Measurements from ENCODE around the gene CARMIL3.

Gene CARMIL3

DNA sequence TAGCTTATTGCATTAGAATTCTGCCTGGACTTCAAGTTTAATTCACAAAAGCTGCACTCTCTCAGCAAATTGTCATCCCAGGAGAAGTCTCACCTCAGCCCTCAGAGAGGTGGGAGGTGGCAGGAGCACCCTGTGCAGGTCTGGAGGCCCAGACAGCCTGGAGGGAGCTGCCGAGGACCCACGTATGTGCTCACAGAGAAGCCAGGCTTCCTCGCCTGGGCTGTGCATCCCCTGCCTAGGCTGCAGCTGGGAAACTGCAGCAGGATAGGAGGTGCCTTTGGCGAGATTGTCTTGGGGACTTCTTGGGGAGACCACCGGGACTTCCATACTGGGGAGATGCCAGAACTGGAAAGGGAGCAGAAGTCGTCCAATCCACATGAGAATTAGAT is 28.3 kb downstream of the CARMIL3 start:
- DNase-seq: no peak

DNA sequence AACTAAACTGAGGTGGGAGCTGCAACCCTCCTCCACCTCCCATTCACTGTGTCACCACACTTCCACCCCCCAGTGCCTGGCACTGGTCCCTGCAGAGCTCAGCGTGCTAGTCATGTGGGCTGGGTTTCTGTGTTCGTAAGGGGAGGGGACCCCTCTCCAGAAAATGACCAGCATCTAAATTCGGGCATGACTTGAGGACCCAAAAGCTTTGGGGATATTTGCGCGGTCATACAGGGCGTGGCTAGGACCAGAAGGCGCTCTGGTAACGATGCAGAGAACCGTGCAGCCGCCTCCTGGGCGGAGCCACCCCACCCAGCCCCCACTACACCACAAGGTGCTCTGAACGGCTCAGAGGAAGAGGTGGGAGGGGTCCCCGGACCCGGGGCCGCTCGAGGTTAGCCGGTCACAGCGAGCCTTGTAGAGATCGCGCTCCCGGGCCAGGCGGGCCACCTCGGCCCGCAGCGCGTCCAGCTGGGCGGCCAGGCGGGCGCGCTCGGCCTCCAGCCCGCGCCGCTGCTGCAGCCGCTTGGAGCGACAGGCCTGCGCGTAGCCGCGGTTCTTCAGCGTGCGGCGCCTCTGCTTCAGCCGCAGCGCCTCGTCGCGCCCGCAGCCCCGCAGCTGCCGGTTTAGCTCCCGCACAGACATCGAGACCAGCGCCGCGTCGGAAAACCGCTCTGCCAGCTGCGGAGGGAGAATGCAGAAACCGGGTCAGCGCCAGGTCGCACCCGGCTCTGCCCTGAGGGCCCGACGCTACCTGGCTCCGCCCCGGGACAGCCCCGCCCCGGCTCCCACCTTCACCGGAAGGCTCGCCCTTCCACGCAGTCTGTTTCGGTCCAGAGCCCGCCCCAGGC is 29.3 kb downstream of the CARMIL3 start:
- peak; percentile 65 for DNase-seq

DNA sequence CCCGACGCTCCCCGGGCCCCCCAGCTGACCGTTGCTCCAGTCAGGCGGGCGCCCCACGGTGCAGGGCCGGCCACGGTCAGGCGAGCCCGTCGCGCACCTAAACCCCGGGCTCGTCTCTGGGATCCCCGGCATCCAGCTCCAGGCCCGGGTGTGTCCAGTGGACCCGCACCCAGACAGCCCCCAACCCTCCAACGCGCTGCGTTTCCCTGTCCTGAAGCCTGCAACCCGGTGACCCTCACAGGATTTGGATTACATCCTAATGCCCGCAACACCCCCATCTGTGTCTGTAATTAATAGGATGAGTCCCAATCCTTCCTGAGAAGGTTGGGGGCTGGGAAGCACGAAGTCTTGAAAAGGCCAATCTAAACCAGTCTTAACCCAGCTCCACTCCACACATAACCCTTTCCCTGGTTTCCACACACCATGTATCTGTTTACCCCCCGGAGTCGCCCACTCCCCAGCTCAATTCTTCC is 30.0 kb downstream of the CARMIL3 start:
- no peak for DNase-seq

DNA sequence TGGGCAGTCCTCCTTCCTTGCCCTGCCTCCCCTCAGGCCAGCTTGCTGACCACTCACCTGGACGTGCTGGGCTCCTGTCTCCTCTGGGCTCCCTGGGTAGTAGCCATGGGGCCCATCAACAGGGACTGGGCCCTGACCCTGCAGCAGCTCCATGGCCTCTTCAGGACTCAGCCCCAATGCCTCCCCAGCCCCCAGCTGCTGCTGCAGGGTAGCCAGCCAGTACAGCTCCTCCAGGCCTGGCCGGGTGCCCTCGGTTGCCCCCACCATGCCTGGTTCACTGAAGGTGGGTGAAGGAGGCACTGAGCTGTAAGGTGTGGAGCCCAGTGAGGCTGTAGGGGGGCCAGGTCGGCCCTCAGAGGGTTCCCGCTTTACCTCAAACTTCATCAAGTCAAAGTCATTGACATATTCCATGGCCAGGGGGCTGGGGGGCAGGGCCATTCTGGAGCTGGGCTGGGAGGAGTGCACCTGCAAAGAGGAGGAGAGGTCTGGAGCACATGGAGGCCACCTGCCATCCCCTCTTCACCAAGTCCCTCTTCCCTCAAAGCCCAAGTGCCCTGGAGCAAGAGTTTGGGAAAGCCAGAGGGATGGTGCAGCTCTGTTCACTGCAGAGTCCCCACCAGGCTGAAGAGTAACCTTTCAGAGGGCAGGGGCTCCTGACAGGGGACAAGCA is 30.7 kb downstream of the CARMIL3 start:
- DNase-seq: no peak

DNA sequence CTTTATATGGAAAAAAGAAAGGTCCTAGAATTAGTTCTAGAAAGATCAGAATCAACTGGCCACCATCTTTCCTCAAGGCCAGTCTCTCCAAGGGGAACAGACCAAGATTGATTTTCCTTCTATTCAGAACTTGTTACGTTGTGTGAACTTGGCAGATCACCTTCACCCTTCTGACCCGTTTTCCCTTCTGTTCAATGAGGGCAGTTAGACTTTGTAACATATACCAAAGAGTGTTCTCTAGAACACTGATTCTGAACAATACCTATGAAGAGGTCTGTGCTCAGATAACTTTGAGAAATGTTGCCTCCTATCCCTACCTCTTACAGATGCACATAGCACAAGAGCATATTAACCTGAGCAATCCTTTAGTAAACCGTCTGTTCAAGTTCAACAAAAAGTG is 31.7 kb downstream of the CARMIL3 start:
- DNase-seq: no peak

DNA sequence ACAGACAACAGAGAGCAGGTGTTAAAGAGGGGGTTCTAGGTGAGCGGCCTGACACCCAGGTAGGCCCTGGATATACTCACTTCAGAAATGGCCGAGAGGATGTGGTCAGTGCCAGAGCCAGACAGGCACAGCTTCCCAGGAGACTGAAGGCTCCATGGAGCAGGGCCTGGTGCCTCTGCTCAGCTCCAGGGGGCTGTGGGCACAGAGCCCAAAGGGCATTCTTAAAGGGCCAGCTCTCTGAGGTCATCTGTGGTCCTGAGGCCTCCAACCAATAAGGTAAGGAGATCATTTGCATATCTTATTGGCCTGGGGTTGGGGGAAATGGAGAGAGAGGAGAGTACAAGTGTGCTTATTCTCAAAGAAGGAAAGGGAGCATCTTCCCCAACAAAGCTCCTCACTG is 32.6 kb downstream of the CARMIL3 start:
- DNase-seq: no peak

DNA sequence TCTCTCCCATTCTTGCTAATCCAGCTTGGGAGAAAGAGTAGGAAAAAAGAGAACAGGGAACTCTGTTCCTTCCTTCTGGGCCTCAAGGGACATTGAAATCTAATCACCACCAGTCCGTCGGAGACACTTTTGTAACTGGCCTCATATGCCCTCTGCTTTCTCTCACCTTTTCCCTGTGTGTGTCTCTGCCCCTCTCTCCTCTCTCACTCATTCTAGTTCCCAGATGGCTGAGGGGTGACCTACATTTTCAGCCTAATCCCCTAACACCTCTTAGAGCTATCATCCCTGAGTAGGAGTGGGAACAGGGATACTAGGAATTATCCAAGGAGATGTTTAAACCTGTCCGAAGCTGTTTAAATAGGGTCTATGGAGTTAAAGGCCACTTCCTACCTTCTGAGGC is 33.4 kb downstream of the CARMIL3 start:
- DNase-seq: no peak

DNA sequence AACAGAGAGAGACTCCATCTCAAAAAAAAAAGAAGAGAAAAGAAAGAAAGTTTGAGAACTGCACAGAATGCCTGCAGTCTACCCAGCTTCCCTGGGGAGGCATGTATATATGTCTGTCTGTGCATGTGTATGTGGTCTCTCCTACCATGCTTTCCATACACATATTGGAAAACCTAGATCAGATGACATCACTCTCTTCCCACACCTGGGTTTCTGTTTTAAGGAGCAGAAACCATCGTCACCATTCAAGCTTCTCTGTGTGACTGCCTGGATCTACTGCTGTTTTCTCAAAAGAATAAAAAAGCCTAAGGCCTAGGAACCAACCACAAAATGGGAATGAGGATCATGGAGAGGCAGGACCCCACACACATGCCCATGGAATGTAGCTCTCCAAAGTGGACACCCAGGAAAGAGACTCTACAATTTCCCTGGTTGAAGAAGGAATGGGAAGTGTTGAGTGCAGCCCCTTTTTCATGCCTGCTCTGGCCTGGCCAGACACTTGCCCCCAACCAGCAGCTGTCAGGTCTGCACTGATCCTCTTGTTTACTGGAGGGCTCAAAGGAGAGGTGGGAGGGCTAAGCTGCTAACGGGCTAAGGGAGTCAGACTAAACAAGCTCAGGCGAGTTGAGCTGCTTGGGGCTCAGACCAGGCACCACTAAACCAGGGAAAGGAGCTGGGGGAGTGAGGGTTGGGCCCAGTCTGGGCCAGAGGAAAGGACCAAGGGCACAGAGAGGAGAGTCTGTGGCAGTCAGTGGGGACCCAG is 34.6 kb downstream of the CARMIL3 start:
- DNase-seq: no peak

DNA sequence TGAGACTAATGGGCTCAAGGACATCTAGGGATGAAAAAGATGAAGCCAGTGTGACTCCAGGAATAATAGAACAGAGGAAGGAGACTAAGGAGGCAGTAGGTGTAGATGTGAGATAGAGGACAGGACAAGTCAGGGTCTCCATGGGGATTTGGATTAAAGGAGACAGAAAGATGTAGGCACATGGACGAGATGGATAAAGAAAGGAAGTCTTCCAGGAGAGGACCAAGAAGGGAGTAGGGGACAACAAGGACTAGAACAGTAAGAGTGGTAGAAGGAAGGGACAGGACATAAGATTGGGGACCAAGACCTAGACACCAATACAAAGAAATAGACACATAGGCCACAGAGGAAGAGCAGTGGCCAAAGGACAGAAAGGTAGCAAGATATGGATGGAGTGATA is 35.2 kb downstream of the CARMIL3 start:
- DNase-seq: no peak

DNA sequence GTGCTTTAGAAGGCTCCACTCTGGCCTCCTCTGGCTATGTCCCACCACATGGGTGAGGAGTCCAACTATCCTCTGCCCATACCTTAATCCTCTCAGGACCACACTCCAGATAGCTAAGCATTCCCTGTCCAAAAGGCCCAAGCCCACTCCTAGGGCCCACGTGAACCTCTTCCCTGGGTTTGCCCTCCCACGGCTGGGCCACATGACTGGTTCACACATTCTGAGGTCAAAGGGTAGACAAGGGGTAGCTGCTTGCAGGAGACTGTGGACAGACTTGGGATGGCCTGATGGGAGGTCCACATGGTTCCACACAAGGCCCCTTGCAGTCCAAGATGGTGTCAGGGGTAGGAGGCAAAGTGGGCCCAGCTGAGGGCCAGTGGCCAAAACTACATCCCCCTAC is 36.3 kb downstream of the CARMIL3 start:
- no peak for DNase-seq

DNA sequence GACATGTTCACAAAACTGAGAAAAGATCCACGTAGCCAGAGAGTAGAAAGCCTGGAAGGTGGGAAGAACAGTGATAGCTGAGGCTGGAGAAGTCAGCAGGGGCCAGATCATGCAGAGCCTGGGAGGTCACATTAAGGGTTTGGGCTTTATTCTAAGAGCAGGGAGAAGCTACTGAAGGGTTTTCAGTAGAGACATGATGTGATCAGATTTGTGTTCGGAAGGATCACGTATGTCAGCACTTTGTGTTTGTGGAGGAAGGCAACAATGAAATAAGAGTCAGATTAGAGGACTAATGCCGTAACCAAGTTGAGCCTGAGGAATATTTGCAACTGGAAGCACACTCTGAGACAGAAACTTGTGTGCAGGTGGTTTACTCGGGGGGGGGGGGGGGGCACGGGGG is 38.1 kb downstream of the CARMIL3 start:
- DNase-seq: no peak

DNA sequence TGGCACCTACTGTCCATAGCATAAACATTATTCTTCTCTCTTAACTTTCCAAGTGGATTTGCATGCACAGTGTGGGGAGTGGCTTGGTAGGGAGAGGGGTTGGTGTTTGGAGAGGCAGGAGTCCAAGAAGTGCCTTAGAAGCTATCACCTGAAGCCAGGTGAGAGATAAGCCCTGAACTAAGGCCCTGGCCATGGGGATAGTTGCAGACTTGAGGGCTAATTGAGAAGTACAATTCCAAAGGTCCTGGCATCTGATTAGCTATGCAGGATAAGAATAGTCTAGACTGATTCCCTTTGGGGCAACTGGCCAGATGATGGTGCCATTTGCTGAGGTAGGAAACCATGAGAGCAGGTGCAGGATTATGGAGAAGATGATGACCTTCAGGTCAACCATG is 40.3 kb downstream of the CARMIL3 start:
- no peak for DNase-seq

DNA sequence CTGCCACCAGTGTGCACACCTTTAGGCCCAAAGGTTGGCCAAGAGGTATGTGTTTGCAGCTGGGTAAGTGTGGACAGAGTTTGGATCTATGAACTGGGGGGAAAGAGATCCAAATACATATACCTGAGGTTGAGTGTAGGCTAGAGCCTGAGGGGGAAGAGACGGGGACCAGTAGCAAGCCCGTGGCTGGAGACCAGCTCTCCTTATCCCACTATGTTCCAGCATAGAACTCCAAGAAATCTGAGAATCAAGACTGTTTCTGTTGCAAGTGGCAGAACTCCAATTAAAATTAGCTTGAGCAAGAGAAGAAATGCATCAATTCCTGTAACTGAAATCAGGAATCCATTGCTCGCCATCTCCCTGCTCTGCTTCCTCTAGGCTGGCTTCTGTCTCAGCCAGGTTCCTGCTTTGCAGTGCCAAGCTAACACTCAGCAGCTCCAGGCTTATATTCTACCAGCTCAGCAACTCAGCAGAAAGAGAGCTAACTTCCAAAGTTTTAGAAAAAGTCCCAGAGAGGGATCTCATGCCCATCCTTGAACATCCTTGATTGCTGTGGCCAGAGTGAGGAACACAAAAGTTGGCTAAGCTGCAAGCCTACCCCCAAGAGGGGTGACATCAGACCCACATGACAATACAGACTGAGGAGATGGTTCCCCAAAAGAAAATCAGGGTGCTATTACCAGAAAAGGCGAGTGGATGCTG is 40.8 kb downstream of the CARMIL3 start:
- DNase-seq: no peak

DNA sequence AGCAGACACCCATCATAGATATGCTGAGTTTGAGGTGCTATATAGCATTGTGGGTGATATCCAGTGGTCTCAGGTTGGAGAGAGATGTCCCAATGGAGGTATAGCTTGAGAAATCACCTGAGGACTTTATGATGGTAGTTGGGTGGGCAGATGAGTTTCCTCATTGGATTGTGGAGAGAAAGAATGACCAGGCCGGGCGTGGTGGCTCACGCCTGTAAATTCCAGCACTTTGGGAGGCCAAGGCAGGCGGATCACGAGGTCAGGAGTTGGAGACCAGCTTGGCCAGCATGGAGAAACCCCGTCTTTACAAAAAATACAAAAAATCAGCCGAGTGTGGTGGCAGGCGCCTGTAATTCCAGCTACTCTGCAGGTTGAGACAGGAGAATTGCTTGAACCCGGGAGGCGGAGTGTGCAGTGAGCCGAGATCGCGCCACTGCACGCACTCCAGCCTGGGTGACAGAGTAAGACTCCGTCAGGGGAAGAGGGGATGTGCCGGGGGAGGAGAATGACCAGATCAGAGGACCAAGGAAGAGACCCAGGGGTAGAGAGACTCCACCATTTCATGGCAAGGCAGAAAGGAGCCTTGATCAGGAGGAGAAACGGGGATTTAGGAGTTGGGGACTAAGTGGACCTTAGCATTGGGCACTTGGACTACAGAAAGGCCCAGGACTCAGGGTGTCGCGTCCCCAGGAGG is 41.5 kb downstream of the CARMIL3 start:
- DNase-seq: no peak

DNA sequence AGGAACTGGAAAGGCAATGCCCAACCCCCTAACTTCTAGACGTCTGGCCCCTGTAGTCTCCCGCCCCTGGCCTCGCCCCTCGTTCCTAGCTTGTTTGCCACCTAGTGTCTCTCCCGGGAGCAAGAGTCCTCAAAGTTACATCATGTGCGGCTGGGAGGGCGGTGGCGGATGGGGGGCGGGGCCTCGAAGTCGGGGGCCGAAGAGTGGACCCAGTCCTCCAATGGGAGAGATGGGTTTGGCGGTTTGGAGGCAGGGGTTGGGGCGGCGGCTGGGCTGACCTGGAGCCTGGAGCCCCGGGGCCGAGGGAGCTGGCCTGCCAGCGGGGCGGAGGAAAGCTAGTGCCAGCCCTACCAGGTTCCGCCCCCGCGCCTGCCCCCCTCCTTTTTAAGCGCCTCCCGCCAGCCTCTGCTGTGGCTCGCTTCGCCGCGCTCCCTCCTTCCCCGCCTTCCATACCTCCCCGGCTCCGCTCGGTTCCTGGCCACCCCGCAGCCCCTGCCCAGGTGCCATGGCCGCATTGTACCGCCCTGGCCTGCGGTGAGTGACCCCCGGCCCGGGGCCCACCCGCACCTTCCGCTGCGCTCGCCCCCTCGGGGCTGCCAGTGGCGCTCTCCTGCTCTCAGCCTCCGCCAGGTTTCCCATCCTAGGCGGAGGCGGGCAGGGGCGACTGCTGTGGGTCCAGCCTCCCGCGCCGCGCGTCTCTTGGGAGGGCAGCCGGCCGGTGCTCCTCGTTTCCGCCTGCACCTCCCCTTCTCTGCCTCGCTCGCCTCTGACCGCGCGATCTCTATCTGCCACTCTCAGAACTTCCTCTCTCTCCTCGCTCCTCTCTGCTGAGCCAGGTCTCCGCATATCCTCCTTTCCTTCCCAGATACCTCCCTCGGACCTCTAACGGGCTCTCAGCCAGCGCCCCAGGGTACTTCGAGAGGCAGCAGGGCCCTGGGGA is 42.4 kb downstream of the CARMIL3 start, which contains the start of gene PCK2:
Gene PCK2 (plus strand): TSS at position 411 of the 940 bp plus-strand sequence. CDS start 95 bp downstream, at position 506.
- peak; percentile 91 for DNase-seq

DNA sequence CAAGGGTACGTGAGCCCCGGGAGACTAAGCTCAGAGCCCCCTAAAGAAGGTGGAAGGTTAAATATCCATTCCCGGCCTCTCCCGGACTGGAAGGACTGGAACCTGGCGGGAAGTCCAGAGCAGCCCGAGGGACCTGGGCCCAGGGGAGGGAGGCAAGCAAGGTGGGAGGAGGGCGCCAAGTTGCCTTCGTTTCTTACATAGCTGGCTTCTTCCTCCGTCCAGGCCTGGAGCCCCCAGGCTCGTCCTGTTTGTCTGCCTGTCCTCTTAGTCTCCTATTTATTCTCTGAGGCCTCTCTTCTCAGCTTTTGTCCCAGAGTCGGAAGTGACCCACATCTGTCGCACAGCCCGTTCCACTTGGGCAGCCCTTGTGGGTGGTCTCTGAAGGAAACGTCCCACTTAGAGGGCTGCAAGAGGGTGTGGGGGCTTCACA is 43.0 kb downstream of the CARMIL3 start:
- DNase-seq: no peak

DNA sequence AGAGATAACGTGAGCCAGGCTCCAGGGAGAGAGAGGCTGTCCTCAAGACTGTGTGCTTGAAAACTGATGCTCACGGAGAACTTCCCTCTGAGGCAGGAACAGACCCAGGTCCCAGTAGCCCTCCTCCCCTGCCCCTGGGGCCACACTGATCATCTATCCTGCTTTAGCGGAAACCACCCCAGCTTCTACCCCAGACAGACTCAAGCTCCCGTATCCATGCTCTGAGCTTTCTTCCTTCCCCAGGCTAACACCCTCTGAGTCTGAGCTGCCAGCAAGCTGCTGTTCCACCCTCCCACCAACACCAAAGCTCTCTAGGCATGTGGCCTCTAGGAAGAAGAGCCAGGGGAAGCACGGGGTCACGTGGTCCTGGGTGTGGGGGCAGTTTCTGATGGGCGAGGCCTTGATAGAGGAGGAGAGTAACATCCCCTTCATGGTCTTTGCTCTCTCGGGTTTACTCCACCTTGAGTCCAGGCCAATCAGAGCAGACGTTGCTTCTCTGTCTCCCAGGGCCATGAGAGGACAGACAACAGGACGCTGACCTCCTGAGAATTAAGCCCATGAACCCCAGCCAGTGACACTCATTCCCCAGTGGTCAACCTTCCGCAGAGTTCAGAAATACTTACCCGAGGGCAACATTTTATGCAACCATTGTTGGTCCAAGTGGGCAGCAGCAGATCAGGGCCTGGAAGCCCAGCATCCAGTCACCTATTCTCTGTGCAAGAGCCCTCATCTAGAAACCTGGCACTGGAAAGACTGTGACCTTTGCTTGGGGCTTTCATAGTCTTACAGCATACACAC is 43.7 kb downstream of the CARMIL3 start:
- DNase-seq: peak; percentile 4

DNA sequence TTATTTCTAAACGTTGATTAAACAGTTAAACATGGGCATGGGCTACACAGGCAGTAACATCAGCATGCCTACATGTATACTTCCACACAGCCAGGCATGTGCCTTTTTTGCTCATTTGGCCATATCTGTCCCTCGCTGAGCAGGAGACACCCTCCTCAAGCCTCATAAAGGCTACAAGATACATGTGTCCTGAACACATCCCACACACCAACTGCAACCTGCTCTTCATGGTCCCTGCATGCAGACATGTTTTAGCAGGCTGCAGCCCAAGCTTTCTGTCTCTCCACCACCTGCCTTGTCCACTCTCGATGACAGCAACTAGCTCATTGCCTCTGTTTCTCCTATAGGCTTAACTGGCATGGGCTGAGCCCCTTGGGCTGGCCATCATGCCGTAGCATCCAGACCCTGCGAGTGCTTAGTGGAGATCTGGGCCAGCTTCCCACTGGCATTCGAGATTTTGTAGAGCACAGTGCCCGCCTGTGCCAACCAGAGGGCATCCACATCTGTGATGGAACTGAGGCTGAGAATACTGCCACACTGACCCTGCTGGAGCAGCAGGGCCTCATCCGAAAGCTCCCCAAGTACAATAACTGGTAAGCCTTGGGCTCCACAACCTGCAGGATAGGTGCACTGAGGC is 44.9 kb downstream of the CARMIL3 start:
- no peak for DNase-seq

DNA sequence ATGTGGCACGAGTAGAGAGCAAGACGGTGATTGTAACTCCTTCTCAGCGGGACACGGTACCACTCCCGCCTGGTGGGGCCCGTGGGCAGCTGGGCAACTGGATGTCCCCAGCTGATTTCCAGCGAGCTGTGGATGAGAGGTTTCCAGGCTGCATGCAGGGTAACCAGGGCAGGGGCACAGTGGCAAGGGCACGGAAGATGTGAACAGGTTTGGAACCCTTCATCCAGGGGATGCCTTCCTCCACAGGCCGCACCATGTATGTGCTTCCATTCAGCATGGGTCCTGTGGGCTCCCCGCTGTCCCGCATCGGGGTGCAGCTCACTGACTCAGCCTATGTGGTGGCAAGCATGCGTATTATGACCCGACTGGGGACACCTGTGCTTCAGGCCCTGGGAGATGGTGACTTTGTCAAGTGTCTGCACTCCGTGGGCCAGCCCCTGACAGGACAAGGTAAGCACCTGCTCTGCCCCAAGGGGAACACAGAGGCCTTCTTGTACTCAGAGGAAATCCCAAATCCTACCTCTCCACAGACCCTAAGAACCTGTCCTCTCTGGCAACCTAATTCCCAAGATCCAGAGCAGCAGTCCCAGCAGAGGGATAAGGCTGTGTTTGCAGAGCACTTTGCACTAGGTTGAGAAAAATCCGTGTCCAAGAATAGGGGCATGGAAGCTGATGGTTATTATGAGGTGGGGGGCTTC is 46.6 kb downstream of the CARMIL3 start:
- DNase-seq: no peak

Measured in NCI-H1105 treated with DMSO at 0.1 percent for 48 hours (cell line).